Measurements from ENCODE around the gene MICAL3.

The MICAL3 gene

GRCh38 chr22:17823226-17823625, 201.1 kb downstream of the MICAL3 start:
- no peak overlapping the region for H3K4me2 ChIP-seq (ENCODE audit: low read length)
- H3K27me3 ChIP-seq (ENCODE audit: control insufficient read depth, insufficient read depth, low read length) = no peaks in the 10 kb centered on the region
- H2AFZ ChIP-seq = no peak overlapping the region
- no peak for TF ChIP-seq CTCF (IDR thresholded peaks at IDR 0.05)
- H3K36me3 ChIP-seq (ENCODE audit: control insufficient read depth, insufficient read depth, low read length) = no peaks in the 10 kb centered on the region
- H3K27ac ChIP-seq = no peak overlapping the region
- no peak overlapping the region for H3K9ac ChIP-seq
- no peaks in the 10 kb centered on the region for H3K9me3 ChIP-seq (ENCODE audit: control insufficient read depth, low read length)
- no peak overlapping the region for H3K4me3 ChIP-seq (ENCODE audit: low read depth, low read length)
- H3K4me1 ChIP-seq = no peaks in the 10 kb centered on the region
- no peaks in the 10 kb centered on the region for H3K79me2 ChIP-seq

GRCh38 chr22:17822087-17822486, 202.3 kb downstream of the MICAL3 start:
- no peak overlapping the region for H3K4me3 ChIP-seq (ENCODE audit: low read depth, low read length)
- H3K4me1 ChIP-seq = no peaks in the 10 kb centered on the region
- H2AFZ ChIP-seq = no peak overlapping the region
- no peak overlapping the region for H3K9ac ChIP-seq
- H3K9me3 ChIP-seq (ENCODE audit: control insufficient read depth, low read length) = no peaks in the 10 kb centered on the region
- no peaks in the 10 kb centered on the region for H3K36me3 ChIP-seq (ENCODE audit: control insufficient read depth, insufficient read depth, low read length)
- TF ChIP-seq CTCF (IDR thresholded peaks at IDR 0.05) = no peak
- H3K4me2 ChIP-seq (ENCODE audit: low read length) = no peak overlapping the region
- no peak overlapping the region for H3K27ac ChIP-seq
- H3K27me3 ChIP-seq (ENCODE audit: control insufficient read depth, insufficient read depth, low read length) = no peaks in the 10 kb centered on the region
- no peaks in the 10 kb centered on the region for H3K79me2 ChIP-seq

GRCh38 chr22:17820879-17821439, 203.4 kb downstream of the MICAL3 start:
- Histone ChIP-seq H3K36me3 (ENCODE audit: control insufficient read depth, insufficient read depth, low read length) (no peaks in the 10 kb centered on the region), H3K79me2 (no peaks in the 10 kb centered on the region), H3K9me3 (ENCODE audit: control insufficient read depth, low read length) (no peaks in the 10 kb centered on the region), H3K4me1 (no peaks in the 10 kb centered on the region), H3K9ac (no peak overlapping the region), H3K27ac (no peak overlapping the region), H2AFZ (no peak overlapping the region), H3K4me3 (ENCODE audit: low read depth, low read length) (no peak overlapping the region), H3K27me3 (ENCODE audit: control insufficient read depth, insufficient read depth, low read length) (no peaks in the 10 kb centered on the region), H3K4me2 (ENCODE audit: low read length) (no peak overlapping the region)
- no peak for TF ChIP-seq CTCF (IDR thresholded peaks at IDR 0.05)

- Histone ChIP-seq H3K4me1 (no peaks in the 10 kb centered on the region), H3K9me3 (ENCODE audit: control insufficient read depth, low read length) (no peaks in the 10 kb centered on the region), H3K27ac (no peak overlapping the region), H3K36me3 (ENCODE audit: control insufficient read depth, insufficient read depth, low read length) (no peaks in the 10 kb centered on the region), H3K9ac (no peak overlapping the region), H3K4me3 (ENCODE audit: low read depth, low read length) (no peak overlapping the region), H3K4me2 (ENCODE audit: low read length) (no peak overlapping the region), H3K27me3 (ENCODE audit: control insufficient read depth, insufficient read depth, low read length) (no peaks in the 10 kb centered on the region), H3K79me2 (no peaks in the 10 kb centered on the region), H2AFZ (no peak overlapping the region)
- no peak for TF ChIP-seq CTCF (IDR thresholded peaks at IDR 0.05)
Observed at GRCh38 chr22:17818649-17819048, 205.7 kb downstream of the MICAL3 start.

GRCh38 chr22:17818180-17818579, 206.2 kb downstream of the MICAL3 start:
- Histone ChIP-seq H2AFZ (no peak overlapping the region), H3K4me2 (ENCODE audit: low read length) (no peak overlapping the region), H3K27me3 (ENCODE audit: control insufficient read depth, insufficient read depth, low read length) (no peaks in the 10 kb centered on the region), H3K27ac (no peak overlapping the region), H3K79me2 (no peaks in the 10 kb centered on the region), H3K36me3 (ENCODE audit: control insufficient read depth, insufficient read depth, low read length) (no peaks in the 10 kb centered on the region), H3K4me3 (ENCODE audit: low read depth, low read length) (no peak overlapping the region), H3K9ac (no peak overlapping the region), H3K4me1 (no peaks in the 10 kb centered on the region), H3K9me3 (ENCODE audit: control insufficient read depth, low read length) (no peaks in the 10 kb centered on the region)
- TF ChIP-seq CTCF (IDR thresholded peaks at IDR 0.05) = no peak
